ENCODE results near the gene SULT1B1.

Gene SULT1B1

DNA sequence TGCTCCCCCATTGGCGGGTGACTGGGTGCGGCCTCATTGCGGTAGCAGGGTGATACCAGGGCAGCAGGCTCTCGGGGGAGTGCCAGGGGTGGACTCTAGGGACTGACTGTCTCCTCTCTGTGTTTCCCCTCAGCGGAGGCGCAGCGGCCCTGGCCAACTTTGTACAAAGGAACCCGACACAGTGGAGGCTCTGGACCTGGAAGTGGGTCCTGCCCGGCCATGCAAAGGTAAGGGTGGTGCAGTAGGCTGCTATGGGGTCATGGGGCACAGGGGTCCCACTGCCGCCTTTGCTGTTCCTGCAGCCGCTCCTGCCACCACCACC, 16.3 kb downstream of the SULT1B1 start:
- H3K27ac ChIP-seq, result no peak overlapping the region

GRCh38 chr4:69743476-69744156, 16.8 kb downstream of the SULT1B1 start:
- Histone ChIP-seq H3K79me2 (no peaks in the 10 kb centered on the region), H3K4me3 (ENCODE audit: low read depth, low read length) (no peak overlapping the region), H3K36me3 (ENCODE audit: control insufficient read depth, insufficient read depth, low read length) (no peaks in the 10 kb centered on the region), H2AFZ (no peak overlapping the region), H3K27me3 (ENCODE audit: control insufficient read depth, insufficient read depth, low read length) (no peaks in the 10 kb centered on the region), H3K27ac (no peak overlapping the region), H3K9ac (no peak overlapping the region), H3K9me3 (ENCODE audit: control insufficient read depth, low read length) (no peaks in the 10 kb centered on the region), H3K4me2 (ENCODE audit: low read length) (no peak overlapping the region), H3K4me1 (no peaks in the 10 kb centered on the region)
- TF ChIP-seq, protein P1, sequence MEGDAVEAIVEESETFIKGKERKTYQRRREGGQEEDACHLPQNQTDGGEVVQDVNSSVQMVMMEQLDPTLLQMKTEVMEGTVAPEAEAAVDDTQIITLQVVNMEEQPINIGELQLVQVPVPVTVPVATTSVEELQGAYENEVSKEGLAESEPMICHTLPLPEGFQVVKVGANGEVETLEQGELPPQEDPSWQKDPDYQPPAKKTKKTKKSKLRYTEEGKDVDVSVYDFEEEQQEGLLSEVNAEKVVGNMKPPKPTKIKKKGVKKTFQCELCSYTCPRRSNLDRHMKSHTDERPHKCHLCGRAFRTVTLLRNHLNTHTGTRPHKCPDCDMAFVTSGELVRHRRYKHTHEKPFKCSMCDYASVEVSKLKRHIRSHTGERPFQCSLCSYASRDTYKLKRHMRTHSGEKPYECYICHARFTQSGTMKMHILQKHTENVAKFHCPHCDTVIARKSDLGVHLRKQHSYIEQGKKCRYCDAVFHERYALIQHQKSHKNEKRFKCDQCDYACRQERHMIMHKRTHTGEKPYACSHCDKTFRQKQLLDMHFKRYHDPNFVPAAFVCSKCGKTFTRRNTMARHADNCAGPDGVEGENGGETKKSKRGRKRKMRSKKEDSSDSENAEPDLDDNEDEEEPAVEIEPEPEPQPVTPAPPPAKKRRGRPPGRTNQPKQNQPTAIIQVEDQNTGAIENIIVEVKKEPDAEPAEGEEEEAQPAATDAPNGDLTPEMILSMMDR (IDR thresholded peaks at IDR 0.05), result no peak

More for the DNA sequence above, 16.3 kb downstream of the SULT1B1 start:
- no peaks in the 10 kb centered on the region for H3K27me3 ChIP-seq (ENCODE audit: control insufficient read depth, insufficient read depth, low read length)
- H3K4me3 ChIP-seq (ENCODE audit: low read depth, low read length), result no peak overlapping the region
- TF ChIP-seq, protein P1 (IDR thresholded peaks at IDR 0.05), result no peak
- no peak overlapping the region for H2AFZ ChIP-seq
- no peaks in the 10 kb centered on the region for H3K36me3 ChIP-seq (ENCODE audit: control insufficient read depth, insufficient read depth, low read length)
- H3K79me2 ChIP-seq, result no peaks in the 10 kb centered on the region
- H3K4me1 ChIP-seq, result no peaks in the 10 kb centered on the region
- H3K4me2 ChIP-seq (ENCODE audit: low read length), result no peak overlapping the region
- H3K9ac ChIP-seq, result no peak overlapping the region
- H3K9me3 ChIP-seq (ENCODE audit: control insufficient read depth, low read length), result no peaks in the 10 kb centered on the region

- no peak overlapping the region for H3K4me2 ChIP-seq (ENCODE audit: low read length)
- no peaks in the 10 kb centered on the region for H3K36me3 ChIP-seq (ENCODE audit: control insufficient read depth, insufficient read depth, low read length)
- H3K4me1 ChIP-seq, result no peaks in the 10 kb centered on the region
- H3K4me3 ChIP-seq (ENCODE audit: low read depth, low read length), result no peak overlapping the region
- TF ChIP-seq, protein P1 (IDR thresholded peaks at IDR 0.05), result no peak
- no peak overlapping the region for H3K27ac ChIP-seq
- H3K9me3 ChIP-seq (ENCODE audit: control insufficient read depth, low read length), result no peaks in the 10 kb centered on the region
- H3K9ac ChIP-seq, result no peak overlapping the region
- H2AFZ ChIP-seq, result no peak overlapping the region
- no peaks in the 10 kb centered on the region for H3K27me3 ChIP-seq (ENCODE audit: control insufficient read depth, insufficient read depth, low read length)
- no peaks in the 10 kb centered on the region for H3K79me2 ChIP-seq
Observed at GRCh38 chr4:69742596-69742995, 17.8 kb downstream of the SULT1B1 start.

DNA sequence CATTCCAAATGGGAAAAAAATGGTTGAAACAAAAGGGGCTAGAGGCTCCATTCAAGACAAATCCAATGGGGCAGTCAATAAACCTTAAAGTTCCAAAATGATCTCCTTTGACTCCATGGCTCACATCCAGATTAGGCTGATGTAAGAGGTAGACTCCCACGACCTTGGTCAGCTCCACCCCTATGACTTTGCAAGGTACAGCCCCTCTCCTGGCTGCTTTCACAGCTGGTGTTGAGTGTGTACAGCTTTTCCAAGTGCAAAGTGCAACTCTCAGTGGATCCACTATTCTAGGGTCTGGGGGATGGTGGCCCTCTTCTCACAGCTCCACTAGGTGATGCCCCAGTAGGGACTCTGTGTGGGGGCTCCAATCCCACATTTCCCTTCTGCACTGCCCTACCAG, 21.5 kb downstream of the SULT1B1 start:
- Histone ChIP-seq H3K36me3 (ENCODE audit: control insufficient read depth, insufficient read depth, low read length) (no peaks in the 10 kb centered on the region), H3K79me2 (no peaks in the 10 kb centered on the region), H3K9ac (no peak overlapping the region), H3K4me3 (ENCODE audit: low read depth, low read length) (no peak overlapping the region), H3K4me2 (ENCODE audit: low read length) (no peak overlapping the region), H3K27me3 (ENCODE audit: control insufficient read depth, insufficient read depth, low read length) (no peaks in the 10 kb centered on the region), H3K4me1 (no peaks in the 10 kb centered on the region), H3K9me3 (ENCODE audit: control insufficient read depth, low read length) (no peaks in the 10 kb centered on the region), H3K27ac (no peak overlapping the region), H2AFZ (no peak overlapping the region)
- TF ChIP-seq, protein P1 (IDR thresholded peaks at IDR 0.05), result no peak

DNA sequence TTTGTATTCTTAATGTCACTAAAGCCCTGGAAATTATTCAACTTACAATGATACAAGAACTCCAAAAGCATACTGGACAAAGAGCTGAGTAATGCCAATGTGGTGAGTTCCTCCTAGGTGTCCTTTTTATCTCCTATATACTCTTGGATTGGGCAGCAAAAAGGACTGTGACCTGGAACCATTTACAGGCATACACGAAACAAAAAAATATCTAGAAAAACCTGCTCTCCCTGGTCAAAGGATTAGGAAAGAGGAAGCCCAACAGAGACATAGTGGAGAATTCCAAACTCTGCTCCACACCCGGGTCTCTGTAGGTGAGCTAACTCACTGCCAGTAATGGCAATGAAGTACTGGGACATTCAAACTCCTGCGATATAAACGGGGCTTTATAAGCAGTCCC, 25.3 kb downstream of the SULT1B1 start:
- TF ChIP-seq, protein P1 (IDR thresholded peaks at IDR 0.05), result no peak
- Histone ChIP-seq H3K36me3 (ENCODE audit: control insufficient read depth, insufficient read depth, low read length) (no peaks in the 10 kb centered on the region), H3K27ac (no peak overlapping the region), H3K4me1 (no peaks in the 10 kb centered on the region), H3K4me2 (ENCODE audit: low read length) (no peak overlapping the region), H3K27me3 (ENCODE audit: control insufficient read depth, insufficient read depth, low read length) (no peaks in the 10 kb centered on the region), H2AFZ (no peak overlapping the region), H3K9ac (no peak overlapping the region), H3K9me3 (ENCODE audit: control insufficient read depth, low read length) (no peaks in the 10 kb centered on the region), H3K4me3 (ENCODE audit: low read depth, low read length) (no peak overlapping the region), H3K79me2 (no peaks in the 10 kb centered on the region)

Data from parathyroid adenoma (tissue), 2 donors.